Testis (tissue), 2 donors: ENCODE measurements around the gene APOH.
"Not testable (repeated sequence)": the region's sequence is repeated elsewhere in the genome, so short reads cannot be mapped to it uniquely, and the experiment has no call there.

Experiments
- CTCF ChIP-seq, 3 experiments: fragments of 450-650 bp in 2 of 3; fragments of 200-600 bp in 1 of 3; sonication (generic) in 1 of 3; IDR thresholded peaks; one replicate each; pipeline ENCODE4 v1.5.1; 2016 to 2019; ENCODE audit warnings: antibody characterized with exemption in 3 of 3, mild to moderate bottlenecking in 2 of 3, moderate library complexity in 1 of 3
- POLR2A ChIP-seq: fragments of 450-650 bp; IDR thresholded peaks from one replicate; pipeline ENCODE4 v1.6.1; 2017; ENCODE audit warnings: antibody characterized with exemption, mild to moderate bottlenecking, moderate library complexity

- not testable (repeated sequence) for TF ChIP-seq CTCF (IDR thresholded peaks at IDR 0.05); POLR2A
These were observed 24.2 kb upstream of the APOH start for GRCh38 chr17:66253458-66253857.
